Measurements from ENCODE around the gene GIT2.

DNA sequence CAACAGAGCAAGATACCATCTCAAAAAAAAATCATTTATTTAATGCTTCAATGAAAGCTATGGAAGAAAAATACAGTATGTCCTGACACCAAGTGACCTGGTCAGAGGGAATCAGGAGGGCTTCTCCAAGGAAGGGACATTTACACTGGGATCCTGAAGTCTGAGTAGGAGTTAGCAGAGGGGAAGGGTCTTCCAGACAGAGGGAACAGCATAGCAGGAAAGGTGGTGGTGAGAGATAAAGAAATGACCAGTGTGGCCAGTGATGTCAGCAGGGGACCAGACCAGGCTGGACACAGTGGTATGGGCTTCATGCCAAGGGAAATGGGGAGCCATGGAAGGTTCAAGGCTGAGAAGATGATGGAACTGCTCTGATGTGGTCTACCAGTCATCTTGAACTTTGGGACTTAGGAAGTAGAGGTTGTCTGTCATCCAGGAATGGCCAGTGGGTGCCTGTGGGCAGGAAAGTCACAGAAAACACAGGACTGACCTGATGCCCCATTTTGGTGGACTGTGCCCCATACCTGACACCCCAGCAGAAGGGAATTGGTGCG is 103.9 kb downstream of the GIT2 start:
- TF ChIP-seq, protein P1, sequence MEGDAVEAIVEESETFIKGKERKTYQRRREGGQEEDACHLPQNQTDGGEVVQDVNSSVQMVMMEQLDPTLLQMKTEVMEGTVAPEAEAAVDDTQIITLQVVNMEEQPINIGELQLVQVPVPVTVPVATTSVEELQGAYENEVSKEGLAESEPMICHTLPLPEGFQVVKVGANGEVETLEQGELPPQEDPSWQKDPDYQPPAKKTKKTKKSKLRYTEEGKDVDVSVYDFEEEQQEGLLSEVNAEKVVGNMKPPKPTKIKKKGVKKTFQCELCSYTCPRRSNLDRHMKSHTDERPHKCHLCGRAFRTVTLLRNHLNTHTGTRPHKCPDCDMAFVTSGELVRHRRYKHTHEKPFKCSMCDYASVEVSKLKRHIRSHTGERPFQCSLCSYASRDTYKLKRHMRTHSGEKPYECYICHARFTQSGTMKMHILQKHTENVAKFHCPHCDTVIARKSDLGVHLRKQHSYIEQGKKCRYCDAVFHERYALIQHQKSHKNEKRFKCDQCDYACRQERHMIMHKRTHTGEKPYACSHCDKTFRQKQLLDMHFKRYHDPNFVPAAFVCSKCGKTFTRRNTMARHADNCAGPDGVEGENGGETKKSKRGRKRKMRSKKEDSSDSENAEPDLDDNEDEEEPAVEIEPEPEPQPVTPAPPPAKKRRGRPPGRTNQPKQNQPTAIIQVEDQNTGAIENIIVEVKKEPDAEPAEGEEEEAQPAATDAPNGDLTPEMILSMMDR (IDR thresholded peaks at IDR 0.05), result no peak
- no peak for TF ChIP-seq POLR2A (IDR thresholded peaks at IDR 0.05)

Measured in esophagus squamous epithelium (tissue), 4 donors.